GM18868 (cell line): Measurements from ENCODE around the gene PIN1.

Source experiments
- ATAC-seq: cut with Tn5 transposase; IDR thresholded peaks from one replicate; pipeline ENCODE4 v1.9.1; 2021; ENCODE audit warnings: mild to moderate bottlenecking, moderate library complexity; ENCODE audit not compliant: unreplicated experiment

The PIN1 gene

DNA sequence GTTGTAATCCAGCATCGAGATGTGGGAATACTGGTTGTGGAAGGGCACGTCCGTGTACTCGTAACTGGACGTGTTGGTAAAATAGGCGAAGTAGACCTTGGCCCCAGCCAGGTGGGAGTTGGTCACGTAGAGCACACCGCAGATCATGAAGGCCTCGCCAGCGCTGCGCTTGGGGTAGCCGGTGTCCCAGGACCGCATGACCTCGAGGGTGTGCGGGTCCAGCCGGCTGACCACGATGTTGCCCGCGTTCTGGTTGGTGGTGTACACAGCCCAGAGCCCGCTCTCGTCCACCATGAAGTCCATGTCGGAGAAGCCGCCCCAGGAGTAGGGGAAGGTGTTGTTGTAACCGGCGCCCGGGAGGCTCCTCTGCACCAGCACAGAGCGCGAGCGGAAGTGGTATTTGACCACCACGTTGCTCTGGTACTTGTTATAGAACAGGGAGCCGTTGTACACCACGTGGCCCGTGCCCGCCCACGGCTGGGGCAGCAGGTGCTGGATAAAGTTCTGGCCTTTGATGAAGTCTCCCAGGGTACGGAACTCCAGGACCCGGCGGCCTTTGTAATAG lies 19.2 kb downstream of the PIN1 start:
- ATAC-seq: no peak

DNA sequence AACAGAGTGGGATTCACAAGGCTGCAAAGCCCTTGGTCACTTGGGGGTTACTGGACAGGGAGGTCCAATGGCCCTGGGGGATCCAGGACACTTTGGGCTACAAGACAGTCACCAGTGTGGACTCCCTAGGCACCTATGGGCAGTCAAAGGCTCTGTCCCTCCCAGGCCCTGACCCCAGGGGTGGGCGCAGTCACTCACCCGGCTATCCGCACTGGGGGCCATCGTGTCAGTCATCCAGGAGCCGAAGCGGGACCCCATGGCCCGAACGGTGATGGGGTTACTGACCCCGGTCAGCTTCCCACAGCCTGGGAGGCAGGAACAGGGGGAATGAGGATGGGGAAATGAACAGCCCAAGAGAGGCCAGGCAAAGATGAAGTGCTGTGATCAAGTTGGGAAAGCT lies 21.5 kb downstream of the PIN1 start:
- no peak for ATAC-seq

DNA sequence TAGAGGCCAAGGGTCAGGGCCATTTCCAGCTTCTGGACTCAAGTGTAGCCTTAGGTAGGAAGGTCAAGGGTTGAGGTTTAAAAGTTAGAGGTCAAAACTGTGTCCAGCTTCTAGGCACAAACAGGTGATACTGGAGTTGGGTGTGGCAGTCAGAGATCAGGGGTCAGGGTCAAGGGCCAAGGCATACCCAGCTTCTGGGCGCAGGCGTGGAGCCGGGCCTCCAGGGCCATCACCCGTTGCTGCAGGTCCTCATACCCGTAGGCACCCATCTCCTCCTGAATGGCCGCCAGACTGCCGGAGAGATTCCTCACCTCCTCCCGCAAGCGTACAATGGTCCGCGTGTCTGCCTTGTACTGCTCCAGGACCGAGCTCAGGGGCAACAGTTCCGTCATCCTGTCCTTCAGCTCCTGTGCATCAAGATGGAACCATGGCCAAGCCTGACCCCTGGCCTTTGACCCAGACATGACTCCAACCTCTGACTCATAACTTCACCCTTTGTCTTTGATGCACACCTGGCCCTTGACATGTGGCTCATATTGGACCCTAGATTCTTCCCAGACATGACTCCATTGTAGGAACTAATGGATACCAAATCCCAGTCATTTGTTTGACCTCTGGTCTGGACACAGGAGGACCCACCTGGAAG lies 22.1 kb downstream of the PIN1 start:
- ATAC-seq: no peak

DNA sequence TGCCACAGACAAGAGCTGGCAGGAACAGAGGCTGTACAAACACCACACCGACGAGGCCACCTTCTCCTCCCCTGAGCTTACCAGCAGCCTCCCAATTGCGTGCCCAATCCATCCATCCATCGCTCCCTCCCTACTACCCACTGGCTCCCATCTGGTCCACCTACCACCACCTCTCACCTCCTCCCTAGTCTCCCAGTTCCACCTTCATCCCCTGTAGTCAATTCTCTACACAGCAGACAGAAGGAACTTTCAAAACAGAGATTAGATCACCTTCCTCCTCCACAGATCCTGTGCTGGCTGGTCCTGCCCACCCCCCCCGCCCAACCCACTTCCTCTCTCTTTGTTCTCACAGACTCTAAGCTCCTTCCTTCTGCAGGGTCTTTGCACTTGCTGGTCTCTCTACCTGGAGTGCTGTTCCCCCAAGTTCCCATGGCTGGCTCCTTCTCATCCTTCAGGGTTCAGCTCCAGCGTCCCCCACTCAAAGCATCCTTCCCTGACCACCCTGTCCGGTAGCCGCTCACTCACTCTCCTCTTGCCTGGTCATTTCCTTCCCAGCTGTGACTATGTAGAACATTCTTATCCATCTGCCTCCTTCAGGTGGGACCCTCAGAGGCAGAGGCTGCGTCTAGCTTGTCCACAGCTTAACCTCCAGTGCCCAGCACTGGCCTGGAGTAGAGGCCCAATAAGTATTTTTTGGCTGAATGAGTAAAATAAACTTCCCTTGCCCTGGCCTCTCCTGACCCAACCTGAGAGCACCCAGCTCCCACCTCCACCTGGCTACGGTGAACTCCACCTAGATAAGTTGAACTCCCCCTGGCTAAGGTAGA lies 23.0 kb downstream of the PIN1 start:
- no peak for ATAC-seq

DNA sequence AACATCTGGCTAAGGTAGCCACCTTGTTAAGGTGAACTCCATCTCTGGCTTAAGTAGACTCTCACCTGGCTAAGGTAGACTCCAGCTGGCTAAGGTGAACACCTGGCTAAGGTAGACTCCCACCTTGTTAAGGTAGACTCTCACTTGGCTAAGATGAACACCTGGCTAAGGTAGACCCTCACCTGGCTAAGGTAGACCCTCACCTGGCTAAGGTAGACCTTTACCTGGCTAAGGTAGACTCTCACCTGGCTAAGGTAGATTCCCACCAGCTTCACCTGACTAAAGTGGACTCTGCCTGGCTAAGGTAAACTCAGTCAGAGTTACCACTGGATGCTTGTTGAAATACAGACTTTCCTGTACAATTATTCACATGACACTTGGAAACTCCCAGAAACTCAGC lies 23.6 kb downstream of the PIN1 start:
- no peak for ATAC-seq

DNA sequence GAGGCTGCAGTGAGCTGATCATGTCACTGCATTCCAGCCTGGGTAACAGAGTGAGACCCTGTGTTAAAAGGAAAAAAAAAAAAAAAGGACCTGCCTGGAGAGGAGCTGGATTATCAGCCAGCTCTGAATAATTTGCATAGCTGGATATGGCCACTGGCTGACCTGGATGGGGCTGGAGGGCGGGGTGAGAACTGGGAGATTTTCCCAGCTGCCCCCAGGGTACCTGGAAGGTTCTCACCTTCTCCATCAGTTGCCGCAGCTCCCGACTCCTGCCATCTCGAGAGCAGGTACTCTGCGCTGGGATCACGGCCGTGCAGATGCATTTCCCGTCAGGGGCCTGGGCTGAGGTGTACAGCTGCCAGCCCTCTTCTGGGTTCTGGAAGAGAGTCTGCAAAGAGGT lies 25.3 kb downstream of the PIN1 start:
- ATAC-seq: no peak

DNA sequence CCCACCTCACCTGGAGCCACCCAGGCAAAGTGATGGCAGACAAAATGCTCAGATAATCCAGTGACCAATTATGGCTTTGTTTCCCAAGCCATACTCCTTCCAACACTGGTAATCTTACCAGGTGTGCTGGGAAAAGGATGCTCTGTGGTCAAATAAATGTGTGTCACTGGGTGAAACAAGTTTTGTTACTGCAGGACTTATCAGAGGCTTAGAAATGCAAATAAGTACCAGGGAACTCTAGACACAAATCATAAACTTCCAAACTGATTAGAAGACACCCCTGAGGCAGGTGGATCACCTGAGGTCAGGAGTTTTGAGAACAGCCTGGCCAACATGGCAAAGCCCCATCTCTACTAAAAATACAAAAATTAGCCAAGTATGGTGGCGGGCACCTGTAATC lies 26.4 kb downstream of the PIN1 start:
- no peak for ATAC-seq

DNA sequence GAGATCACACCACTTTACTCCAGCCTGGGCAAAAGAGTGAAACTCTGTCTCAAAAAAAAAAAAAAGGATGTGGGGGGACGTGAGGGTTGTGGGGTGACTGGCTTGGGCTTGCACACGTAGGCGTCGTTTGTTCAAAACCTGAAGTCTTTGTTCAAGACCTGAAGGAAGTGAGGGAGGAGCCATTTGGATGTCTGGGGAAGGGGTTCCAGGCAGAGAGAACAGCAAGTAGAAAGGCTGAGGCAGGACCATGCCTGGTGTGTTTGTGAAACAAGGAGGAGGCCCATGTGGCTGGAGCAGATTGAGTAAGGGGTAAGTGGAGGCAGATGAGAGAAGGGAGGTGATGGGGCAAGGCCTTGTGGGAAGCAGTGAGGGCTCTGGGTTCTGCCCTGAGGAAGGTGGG lies 27.8 kb downstream of the PIN1 start:
- no peak for ATAC-seq

DNA sequence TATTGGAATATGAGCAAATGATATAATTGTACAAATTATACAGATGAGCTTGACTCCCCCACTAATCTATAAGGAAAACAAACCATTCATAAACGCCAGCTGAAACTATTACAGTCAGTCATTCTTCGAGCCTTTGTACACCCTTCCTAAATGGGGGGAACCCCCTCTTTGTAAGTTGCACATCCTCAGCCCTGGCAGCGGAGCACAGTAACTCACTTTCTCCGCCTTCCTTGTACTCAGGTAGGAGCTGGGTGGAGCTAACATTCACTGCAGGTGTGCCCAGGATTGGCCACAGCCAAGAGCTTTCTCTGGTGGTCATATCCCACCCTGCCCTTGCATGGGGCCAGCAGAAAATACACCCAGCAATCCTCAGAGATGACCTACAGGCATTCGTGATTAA lies 28.6 kb downstream of the PIN1 start:
- ATAC-seq: no peak

DNA sequence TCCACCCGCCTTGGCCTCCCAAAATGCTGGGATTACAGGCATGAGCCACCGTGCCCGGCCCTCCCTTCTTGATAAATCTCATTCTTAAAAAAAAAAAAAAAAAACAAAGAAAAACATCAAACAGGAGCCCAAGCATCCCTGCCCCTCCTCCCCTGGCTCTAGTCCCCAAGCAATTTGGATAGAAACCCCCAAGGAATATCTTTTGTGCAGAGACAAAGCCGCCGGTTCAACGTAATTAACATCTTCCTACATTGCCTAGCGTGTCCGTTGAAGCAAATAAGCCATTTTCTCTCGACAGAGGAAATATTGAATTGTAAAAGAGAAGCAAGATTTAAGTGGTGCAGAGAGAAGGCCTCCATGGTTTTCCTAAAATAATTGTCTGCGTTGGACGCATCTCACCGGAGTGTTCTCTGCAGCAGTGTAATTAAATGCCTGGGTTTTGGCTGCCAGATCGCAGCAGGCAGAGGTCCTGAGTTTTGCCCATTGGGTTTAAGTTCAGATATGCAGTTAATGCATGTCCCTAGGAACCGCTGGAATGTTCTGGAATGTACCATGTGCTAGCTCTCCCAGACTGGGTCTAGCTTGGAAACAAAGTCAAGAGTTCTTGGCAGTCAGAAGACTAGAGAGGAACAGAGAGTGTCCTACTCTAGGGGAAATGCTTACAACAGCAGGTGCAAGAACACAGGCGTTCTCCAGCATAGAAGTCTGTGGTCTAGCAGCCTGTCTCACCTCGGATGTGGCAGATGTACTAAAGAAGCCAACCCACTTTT lies 30.8 kb downstream of the PIN1 start:
- ATAC-seq: no peak

DNA sequence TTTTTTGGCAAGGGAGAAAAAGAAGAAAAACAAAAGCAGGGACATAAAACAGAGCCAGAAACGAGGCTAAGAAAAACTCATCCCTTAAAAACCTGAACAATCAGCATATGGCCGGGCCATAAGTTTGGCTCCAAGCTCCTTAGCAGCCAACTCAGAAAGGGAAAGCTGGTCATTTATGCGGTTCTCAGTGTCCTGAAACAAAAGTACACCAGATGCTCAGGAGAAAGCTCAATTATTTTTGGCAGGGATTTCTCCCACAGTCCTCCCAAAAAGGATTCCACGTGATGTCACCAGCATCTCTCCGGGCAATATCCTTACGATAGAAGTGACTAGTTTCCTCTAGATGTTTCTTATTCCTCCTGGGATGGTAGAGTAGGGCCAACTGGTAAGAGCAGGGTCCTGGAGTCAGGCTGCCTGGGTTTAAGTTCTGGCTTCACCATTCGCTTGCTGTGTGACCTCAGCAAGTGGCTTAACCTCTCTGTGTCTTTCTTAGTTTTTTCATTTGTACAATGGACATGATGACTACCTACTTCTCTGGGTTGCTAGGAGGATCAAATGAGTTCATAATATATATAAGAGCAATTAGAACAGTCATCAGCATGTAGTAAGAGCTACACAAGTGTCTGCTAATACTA lies 34.0 kb downstream of the PIN1 start:
- ATAC-seq: no peak

DNA sequence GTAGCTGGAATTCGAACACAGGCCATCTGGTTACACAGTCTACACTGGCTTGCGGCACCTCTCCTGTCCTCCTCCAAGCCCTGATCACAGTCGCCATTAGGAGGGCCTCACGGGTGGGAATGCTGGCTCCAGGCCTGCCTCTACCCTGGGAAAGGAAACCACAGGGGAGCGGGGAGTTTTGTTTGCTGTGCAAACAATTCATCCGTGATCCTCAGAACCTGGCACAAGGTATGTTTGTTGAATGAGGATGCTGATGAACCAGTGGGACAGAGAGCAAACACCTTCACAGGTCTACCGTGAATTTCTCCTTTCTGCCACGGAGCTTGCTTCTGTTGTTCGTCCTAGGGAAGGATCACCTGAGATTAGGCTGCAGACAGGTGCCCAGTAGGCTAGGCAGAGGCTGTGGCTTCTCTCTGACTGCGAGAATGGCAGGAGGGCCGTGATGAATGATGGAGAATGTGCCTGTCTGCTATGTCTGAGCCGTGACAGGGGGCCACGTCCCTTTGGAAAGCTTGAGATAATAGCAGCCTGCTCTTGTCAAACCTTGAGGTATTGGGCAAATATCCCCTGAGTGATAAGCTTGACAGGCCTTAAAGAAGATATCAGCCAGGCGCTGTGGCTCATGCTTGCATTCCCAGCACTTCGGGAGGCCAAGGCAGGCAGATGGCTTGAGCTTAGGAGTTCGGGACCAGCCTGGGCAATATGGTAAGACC lies 36.7 kb downstream of the PIN1 start:
- no peak for ATAC-seq

DNA sequence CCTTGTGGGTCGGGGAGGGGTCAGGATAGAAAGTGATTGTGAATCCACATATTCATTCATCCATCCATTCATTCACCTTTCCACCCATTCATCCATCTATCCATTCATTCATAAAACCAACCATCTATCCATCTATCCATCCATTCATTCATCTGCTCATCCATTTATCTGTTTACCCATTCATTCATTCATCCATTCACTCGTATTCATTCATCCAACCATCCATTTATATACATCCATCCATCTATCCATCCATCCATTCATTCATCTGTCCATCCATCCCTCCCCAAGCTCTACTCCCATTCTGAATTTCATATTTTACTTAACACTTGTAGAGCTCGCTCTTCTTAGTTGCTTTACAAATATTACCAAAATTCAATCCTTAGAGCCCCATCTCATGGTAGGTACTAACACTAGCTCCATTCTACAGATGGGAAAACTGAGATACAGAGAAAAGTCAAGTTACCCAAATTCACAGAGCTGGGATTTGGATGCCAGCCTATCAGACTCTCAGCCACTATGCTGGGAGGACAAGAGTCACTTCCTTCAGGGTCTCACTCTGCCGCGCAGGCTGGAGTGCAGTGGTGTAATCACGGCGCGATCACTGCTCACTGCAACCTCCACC lies 37.6 kb downstream of the PIN1 start:
- no peak for ATAC-seq

DNA sequence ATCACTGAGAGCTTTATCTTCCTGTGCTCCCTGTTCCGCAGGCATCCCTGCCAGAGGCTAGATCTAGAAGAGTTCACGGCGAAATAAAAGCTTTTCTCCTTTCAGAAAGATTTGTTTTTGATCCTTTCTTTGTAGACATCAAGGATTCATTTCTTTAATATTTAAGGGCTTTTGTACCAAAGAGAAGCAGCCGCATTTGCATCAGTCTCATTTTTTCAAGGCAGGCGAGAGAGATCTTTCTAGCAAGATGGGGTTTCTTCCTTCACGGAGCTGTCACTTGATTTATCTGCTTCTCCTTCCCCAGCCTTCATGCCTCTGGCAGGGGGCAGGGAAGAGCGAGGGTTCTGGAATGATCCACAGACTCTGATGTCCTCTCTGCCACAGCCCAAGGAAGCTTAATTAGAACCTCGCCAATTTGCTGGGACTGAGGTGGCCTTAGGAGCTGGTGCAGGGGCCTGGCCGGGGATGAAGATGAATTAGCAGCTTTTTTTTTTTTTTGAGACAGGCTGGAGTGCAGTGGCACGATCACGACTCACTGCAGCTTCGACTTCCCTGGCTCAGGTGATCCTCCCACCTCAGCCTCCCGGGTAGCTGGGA lies 40.0 kb downstream of the PIN1 start:
- ATAC-seq: no peak

DNA sequence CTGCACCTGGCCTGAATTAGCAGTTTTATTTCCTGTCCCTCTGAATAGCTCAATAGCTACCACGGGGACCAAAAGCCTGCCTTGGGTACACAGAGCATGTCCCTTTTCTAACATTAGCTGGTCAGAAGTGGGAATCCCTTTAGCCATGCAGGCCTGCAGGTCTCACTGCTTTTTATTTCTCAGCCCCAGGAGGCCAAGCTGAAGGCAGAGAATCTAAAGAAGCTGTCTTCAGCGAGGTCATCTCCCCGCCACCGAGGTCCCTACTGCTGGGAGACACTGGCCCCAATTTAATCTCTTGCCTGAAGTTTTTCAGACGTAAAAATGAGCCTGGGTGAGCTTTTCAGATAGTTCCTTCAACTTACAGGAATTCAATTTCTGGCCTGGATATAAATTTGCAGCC lies 40.7 kb downstream of the PIN1 start:
- no peak for ATAC-seq

DNA sequence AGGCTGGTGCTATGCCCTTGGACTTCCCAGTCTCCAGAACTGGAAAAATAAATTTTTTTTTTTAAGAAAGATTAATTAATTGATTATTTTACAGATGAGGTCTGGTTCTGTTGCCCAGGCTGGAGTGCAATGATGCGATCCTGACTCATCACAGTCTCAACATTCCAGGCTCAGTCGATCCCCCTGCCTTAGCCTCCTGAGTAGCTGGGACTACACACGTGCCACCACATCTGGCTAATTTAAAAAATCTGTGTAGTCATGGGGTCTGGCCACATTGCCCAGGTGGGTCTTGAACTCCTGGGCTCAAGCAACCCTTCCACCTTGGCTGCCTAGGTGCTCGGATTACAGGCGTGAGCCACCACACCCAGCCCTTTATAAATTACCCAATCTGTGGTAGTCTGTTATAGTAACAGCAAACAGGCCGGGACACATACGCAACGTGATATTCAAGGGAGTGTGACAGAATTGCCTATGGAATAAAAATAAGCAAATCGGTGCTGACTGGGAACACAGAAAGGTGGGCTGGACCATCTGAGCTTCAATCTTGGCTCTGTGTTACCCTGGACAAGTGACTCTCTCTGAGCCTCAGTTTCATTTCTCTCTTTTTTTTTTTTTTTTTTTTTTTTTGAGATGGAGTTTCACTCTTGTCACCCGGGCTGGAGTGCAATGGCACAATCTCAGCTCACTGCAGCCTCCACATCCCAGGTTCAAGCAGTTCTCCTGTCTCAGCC lies 42.8 kb downstream of the PIN1 start:
- no peak for ATAC-seq

DNA sequence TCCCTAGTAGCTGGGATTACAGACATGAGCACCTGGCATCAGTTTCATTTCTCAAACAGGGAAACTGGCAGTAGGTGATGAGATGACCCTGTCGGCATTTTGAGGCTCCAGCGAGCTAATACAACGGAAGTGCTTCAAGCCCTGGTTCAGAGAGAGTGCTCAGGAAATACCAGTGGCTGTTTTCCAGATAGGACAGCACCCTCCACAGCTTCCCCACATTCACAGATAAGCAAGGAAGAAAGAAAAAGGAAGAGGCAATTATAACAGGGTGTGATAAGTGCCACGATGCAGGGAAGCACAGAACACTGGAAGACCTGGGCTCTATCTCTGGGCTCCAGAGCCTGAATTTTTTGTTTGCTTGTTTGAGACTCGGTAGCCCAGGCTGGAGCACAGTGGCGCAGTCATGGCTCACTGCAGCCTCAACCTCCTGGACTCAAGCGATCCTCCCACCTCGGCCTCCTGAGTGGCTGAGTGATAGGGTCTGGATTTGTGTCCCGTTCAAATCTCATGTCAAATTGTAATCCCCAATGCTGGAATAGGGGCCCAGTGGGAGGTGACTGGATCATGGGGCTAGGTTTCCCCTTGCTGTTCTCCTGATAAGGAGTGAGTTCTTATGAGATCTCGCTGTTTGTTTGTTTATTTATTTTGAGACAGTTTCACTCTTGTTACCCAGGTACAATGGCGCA lies 43.5 kb downstream of the PIN1 start:
- ATAC-seq: no peak

DNA sequence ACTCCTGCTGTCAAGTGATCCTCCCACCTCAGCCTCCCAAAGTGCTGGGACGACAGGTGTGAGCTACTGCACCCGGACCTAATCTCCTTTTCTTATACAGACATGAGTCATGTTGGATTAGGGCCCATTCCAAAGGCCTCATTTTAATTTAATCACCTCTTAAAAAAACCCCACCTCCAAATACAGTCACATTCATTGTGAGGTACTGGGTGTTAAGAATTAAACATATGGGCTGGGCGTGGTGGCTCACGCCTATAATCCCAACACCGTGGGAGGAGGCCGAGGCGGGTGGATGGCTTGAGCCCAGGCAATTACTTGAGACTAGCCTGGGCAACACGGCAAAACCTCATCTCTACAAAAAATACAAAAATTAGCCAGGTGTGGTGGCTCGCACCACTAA lies 46.6 kb downstream of the PIN1 start:
- no peak for ATAC-seq
